Right atrium auricular region (tissue), 2 donors: ENCODE data around the gene LNP1. TPM values are rescaled to one million over a fixed set of nuclear protein-coding genes. Genes with fewer than 3 reads are reported as not detected.

Experiments used
- DNase-seq: peaks from one replicate; pipeline ENCODE4 v3.0.0-alpha.2; 2019; ENCODE audit warnings: low spot score
- H3K27ac ChIP-seq, 2 donors: fragments of 200-600 bp; sonication (generic); 1 replicate in 1 of 2; 2 replicates in 1 of 2; pipeline ENCODE4 v1.5.1; 2016 to 2019
- H3K27me3 ChIP-seq, 2 donors: fragments of 200-600 bp; sonication (generic); one replicate each; pipeline versions ENCODE4 v1.5.1 to v1.6.0; 2017 to 2019
- H3K36me3 ChIP-seq: fragments of 200-600 bp; sonication (generic); one replicate; pipeline ENCODE4 v1.5.1; 2016
- H3K4me1 ChIP-seq, 2 donors: fragments of 200-600 bp; sonication (generic); one replicate each; pipeline versions ENCODE4 v1.5.1 to v1.6.0; 2017 to 2019
- H3K4me3 ChIP-seq, 2 donors: fragments of 200-600 bp; sonication (generic); 1 replicate in 1 of 2; 2 replicates in 1 of 2; pipeline ENCODE4 v1.5.1; 2017 to 2019; ENCODE audit warnings: mild to moderate bottlenecking in 1 of 2, moderate library complexity in 1 of 2
- H3K9me3 ChIP-seq, 2 donors: fragments of 200-600 bp; sonication (generic); one replicate each; pipeline ENCODE4 v1.5.1; 2019
- CTCF ChIP-seq, 2 donors: fragments of 200-600 bp; sonication (generic); IDR thresholded peaks; one replicate each; pipeline ENCODE4 v1.5.1; 2019; ENCODE audit warnings: antibody characterized with exemption in 2 of 2
- total RNA-seq, 2 donors: library from RNA; depleted of rRNA; stranded (reverse); fragments of >200 nt; gene quantifications; one replicate each; pipeline ENCODE4 v1.1.0, GENCODE V29; 2016

The LNP1 gene
- total RNA-seq, 2 donors from 2014 or later, result 4.6 to 5.4 TPM

- H3K9me3 ChIP-seq, result no peaks in the 10 kb centered on the region
- no peak overlapping the region for H3K27ac ChIP-seq
- no peaks in the 10 kb centered on the region for H3K4me1 ChIP-seq
- TF ChIP-seq CTCF (IDR thresholded peaks at IDR 0.05), result no peak
- no peak overlapping the region for H3K4me3 ChIP-seq
- H3K36me3 ChIP-seq, result no peaks in the 10 kb centered on the region
- no peaks in the 10 kb centered on the region for H3K27me3 ChIP-seq
- DNase-seq, result no peak
Measured at GRCh38 chr3:100500320-100500880, 99.1 kb downstream of the LNP1 start.

GRCh38 chr3:100503448-100503847 is 102.1 kb downstream of the LNP1 start:
- TF ChIP-seq CTCF (IDR thresholded peaks at IDR 0.05), result no peak
- Histone ChIP-seq H3K27ac (no peak overlapping the region), H3K4me1 (no peaks in the 10 kb centered on the region), H3K27me3 (no peaks in the 10 kb centered on the region), H3K4me3 (no peak overlapping the region), H3K9me3 (no peaks in the 10 kb centered on the region), H3K36me3 (no peaks in the 10 kb centered on the region)
- DNase-seq, result no peak

Other genes starting within 250 kb of the LNP1 start
- 10 to 100 TPM; 16.3 to 39.5 TPM for gene TBC1D23, start 140.5 kb upstream of the LNP1 start, total RNA-seq
- 10 to 100 TPM; 12.3 to 15.4 TPM for gene NIT2, start 66.8 kb upstream of the LNP1 start, total RNA-seq
- gene TOMM70, start 450 bp upstream of the LNP1 start, total RNA-seq, result 10 to 100 TPM; 29.7 to 44.2 TPM
- 10 to 100 TPM; 13.5 to 14.3 TPM for gene TMEM45A, start 91.1 kb downstream of the LNP1 start, total RNA-seq
- gene ADGRG7, start 208.1 kb downstream of the LNP1 start, total RNA-seq, result not detected